ENCODE measurements around the gene CCDC87.
"Not testable (repeated sequence)": the region's sequence is repeated elsewhere in the genome, so short reads cannot be mapped to it uniquely, and the experiment has no call there.

CCDC87 gene

GRCh38 chr11:66592457-66593302 is at the start of gene CCDC87, which contains the start of gene CCS:
CCDC87 (minus strand) TSS chr11:66593063; CDS start chr11:66593015, 48 bp downstream.
CCS (plus strand) TSS chr11:66593185; CDS start chr11:66593262, 77 bp downstream.
- peak; percentile 97 for DNase-seq

GRCh38 chr11:66641834-66642233 is 49.0 kb upstream of the CCDC87 start:
- no peak for DNase-seq

GRCh38 chr11:66639814-66640340 is 47.0 kb upstream of the CCDC87 start:
- not testable (repeated sequence) for DNase-seq

GRCh38 chr11:66639066-66639813 is 46.4 kb upstream of the CCDC87 start:
- peak; percentile 33 for DNase-seq

- peak; percentile 100 for DNase-seq
These were observed 45.6 kb upstream of the CCDC87 start, which contains the start of gene RBM4 for GRCh38 chr11:66638177-66639065. RBM4 (plus strand) TSS chr11:66638703; CDS start chr11:66639712, 1,009 bp downstream.

- DNase-seq: no peak
These were observed 44.8 kb upstream of the CCDC87 start for GRCh38 chr11:66637557-66638176.

GRCh38 chr11:66636411-66636810 is 43.5 kb upstream of the CCDC87 start:
- no peak for DNase-seq

GRCh38 chr11:66632952-66633351 is 40.1 kb upstream of the CCDC87 start:
- DNase-seq: no peak

GRCh38 chr11:66631883-66632282 is 39.0 kb upstream of the CCDC87 start:
- DNase-seq: no peak

GRCh38 chr11:66629356-66629755 is 36.5 kb upstream of the CCDC87 start:
- DNase-seq: no peak

- no peak for DNase-seq
These were observed 35.3 kb upstream of the CCDC87 start for GRCh38 chr11:66628061-66628603.

GRCh38 chr11:66626926-66627325 is 34.1 kb upstream of the CCDC87 start:
- no peak for DNase-seq

- no peak for DNase-seq
These were observed 33.5 kb upstream of the CCDC87 start for GRCh38 chr11:66626382-66626781.

- DNase-seq: no peak
These were observed 32.9 kb upstream of the CCDC87 start for GRCh38 chr11:66625752-66626149.

- no peak for DNase-seq
These were observed 32.3 kb upstream of the CCDC87 start for GRCh38 chr11:66625041-66625751.

- DNase-seq: no peak
These were observed 31.6 kb upstream of the CCDC87 start for GRCh38 chr11:66624450-66624849.

- DNase-seq: peak; percentile 91
These were observed 26.3 kb upstream of the CCDC87 start for GRCh38 chr11:66619080-66619554.

- peak; percentile 53 for DNase-seq
These were observed 24.4 kb upstream of the CCDC87 start for GRCh38 chr11:66617155-66617834.

GRCh38 chr11:66616379-66617154 is 23.7 kb upstream of the CCDC87 start, which contains the start of gene RBM14:
RBM14 (plus strand) TSS chr11:66616630; CDS start chr11:66616721, 91 bp downstream.
- peak; percentile 99 for DNase-seq

All from CD4-positive, alpha-beta T cell treated with Interleukin-4 for 4 hours (primary cell).